KMS-11 (cell line): ENCODE measurements around the gene RXFP1.

Source experiments
- H2AFZ ChIP-seq: fragments of 200-600 bp; sonication (generic); 2 replicates; pipeline ENCODE4 v1.6.1; 2016; ENCODE audit warnings: antibody characterized with exemption, mixed run types, low read depth
- H3K27ac ChIP-seq: fragments of 200-600 bp; sonication (generic); 2 replicates; pipeline ENCODE4 v1.6.1; 2016; ENCODE audit warnings: mild to moderate bottlenecking, mixed run types
- H3K27me3 ChIP-seq: fragments of 200-600 bp; sonication (generic); 2 replicates; pipeline ENCODE4 v1.6.1; 2017; ENCODE audit warnings: mild to moderate bottlenecking, low read depth, mixed run types, moderate library complexity; ENCODE audit not compliant: insufficient read depth
- H3K36me3 ChIP-seq: fragments of 200-600 bp; sonication (generic); 2 replicates; pipeline ENCODE4 v1.6.1; 2017; ENCODE audit warnings: mild to moderate bottlenecking, mixed run types; ENCODE audit not compliant: insufficient read depth
- H3K4me1 ChIP-seq: fragments of 200-600 bp; sonication (generic); 2 replicates; pipeline ENCODE4 v1.6.1; 2016; ENCODE audit warnings: mild to moderate bottlenecking, low read depth, mixed run types; ENCODE audit not compliant: poor library complexity, severe bottlenecking
- H3K4me2 ChIP-seq: fragments of 200-600 bp; sonication (generic); 2 replicates; pipeline ENCODE4 v1.7.0; 2016; ENCODE audit warnings: mild to moderate bottlenecking, mixed run types
- H3K4me3 ChIP-seq: fragments of 200-600 bp; sonication (generic); IDR thresholded peaks from 2 replicates; pipeline ENCODE4 v1.6.1; 2017; ENCODE audit warnings: low read depth, low read length, mixed read lengths; ENCODE audit not compliant: insufficient read depth
- H3K79me2 ChIP-seq: fragments of 200-600 bp; sonication (generic); 2 replicates; pipeline ENCODE4 v1.6.1; 2016; ENCODE audit warnings: low read depth, mixed run types; ENCODE audit not compliant: insufficient read depth
- H3K9ac ChIP-seq: fragments of 200-600 bp; sonication (generic); 2 replicates; pipeline ENCODE4 v1.6.1; 2016; ENCODE audit warnings: mild to moderate bottlenecking, mixed run types
- H4K20me1 ChIP-seq: fragments of 200-600 bp; sonication (generic); 2 replicates; pipeline ENCODE4 v1.6.1; 2016; ENCODE audit warnings: mild to moderate bottlenecking, mixed run types; ENCODE audit not compliant: insufficient read depth
- TF ChIP-seq, protein P1 (sequence below): fragments of 200-600 bp; sonication (generic); conservative IDR thresholded peaks from 2 replicates; pipeline ENCODE4 v1.6.1; 2017; ENCODE audit warnings: low read depth, mild to moderate bottlenecking, antibody characterized with exemption, low read length, moderate library complexity, mixed read lengths

Gene RXFP1

DNA sequence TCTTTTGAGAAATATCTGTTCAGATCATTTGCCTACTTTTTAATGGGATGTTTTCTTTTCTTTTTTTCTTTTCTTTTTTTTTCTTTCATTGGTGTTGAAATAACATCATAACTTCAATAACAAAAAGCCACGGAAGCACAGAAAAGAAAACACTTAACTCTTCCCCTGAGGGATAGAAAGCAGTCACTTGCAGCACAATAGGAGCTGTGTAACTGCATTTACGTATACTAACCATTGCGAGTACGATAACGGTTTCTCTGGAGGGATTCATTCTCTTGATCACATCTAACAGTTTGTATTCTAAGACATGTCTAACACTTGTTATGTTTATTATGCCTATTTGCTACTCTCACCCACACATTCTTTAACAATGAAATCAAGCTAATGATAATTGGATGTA lies 122.7 kb downstream of the RXFP1 start:
- no peaks in the 10 kb centered on the region for H3K4me1 ChIP-seq
- H3K9ac ChIP-seq: no peak overlapping the region
- TF ChIP-seq, protein P1, sequence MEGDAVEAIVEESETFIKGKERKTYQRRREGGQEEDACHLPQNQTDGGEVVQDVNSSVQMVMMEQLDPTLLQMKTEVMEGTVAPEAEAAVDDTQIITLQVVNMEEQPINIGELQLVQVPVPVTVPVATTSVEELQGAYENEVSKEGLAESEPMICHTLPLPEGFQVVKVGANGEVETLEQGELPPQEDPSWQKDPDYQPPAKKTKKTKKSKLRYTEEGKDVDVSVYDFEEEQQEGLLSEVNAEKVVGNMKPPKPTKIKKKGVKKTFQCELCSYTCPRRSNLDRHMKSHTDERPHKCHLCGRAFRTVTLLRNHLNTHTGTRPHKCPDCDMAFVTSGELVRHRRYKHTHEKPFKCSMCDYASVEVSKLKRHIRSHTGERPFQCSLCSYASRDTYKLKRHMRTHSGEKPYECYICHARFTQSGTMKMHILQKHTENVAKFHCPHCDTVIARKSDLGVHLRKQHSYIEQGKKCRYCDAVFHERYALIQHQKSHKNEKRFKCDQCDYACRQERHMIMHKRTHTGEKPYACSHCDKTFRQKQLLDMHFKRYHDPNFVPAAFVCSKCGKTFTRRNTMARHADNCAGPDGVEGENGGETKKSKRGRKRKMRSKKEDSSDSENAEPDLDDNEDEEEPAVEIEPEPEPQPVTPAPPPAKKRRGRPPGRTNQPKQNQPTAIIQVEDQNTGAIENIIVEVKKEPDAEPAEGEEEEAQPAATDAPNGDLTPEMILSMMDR: no peak
- no peak overlapping the region for H3K4me3 ChIP-seq
- no peaks in the 10 kb centered on the region for H4K20me1 ChIP-seq
- no peak overlapping the region for H2AFZ ChIP-seq
- no peak overlapping the region for H3K27ac ChIP-seq
- H3K4me2 ChIP-seq: no peak overlapping the region
- no peaks in the 10 kb centered on the region for H3K79me2 ChIP-seq
- H3K27me3 ChIP-seq: no peaks in the 10 kb centered on the region
- H3K36me3 ChIP-seq: no peaks in the 10 kb centered on the region

DNA sequence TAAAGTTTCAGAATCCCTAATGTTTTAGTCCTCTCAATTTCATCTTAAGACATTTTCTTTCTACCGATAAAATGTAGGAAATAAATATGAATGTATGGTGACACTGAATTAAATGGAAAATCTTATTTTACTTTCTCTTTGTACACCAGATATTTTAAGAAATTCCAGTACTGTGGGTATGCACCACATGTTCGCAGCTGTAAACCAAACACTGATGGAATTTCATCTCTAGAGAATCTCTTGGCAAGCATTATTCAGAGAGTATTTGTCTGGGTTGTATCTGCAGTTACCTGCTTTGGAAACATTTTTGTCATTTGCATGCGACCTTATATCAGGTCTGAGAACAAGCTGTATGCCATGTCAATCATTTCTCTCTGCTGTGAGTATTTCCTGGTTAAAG lies 123.1 kb downstream of the RXFP1 start:
- no peak overlapping the region for H2AFZ ChIP-seq
- no peaks in the 10 kb centered on the region for H3K36me3 ChIP-seq
- no peak overlapping the region for H3K4me3 ChIP-seq
- H4K20me1 ChIP-seq: no peaks in the 10 kb centered on the region
- H3K27ac ChIP-seq: no peak overlapping the region
- H3K4me1 ChIP-seq: no peaks in the 10 kb centered on the region
- H3K4me2 ChIP-seq: no peak overlapping the region
- no peaks in the 10 kb centered on the region for H3K27me3 ChIP-seq
- no peaks in the 10 kb centered on the region for H3K79me2 ChIP-seq
- H3K9ac ChIP-seq: no peak overlapping the region
- TF ChIP-seq, protein P1: no peak

DNA sequence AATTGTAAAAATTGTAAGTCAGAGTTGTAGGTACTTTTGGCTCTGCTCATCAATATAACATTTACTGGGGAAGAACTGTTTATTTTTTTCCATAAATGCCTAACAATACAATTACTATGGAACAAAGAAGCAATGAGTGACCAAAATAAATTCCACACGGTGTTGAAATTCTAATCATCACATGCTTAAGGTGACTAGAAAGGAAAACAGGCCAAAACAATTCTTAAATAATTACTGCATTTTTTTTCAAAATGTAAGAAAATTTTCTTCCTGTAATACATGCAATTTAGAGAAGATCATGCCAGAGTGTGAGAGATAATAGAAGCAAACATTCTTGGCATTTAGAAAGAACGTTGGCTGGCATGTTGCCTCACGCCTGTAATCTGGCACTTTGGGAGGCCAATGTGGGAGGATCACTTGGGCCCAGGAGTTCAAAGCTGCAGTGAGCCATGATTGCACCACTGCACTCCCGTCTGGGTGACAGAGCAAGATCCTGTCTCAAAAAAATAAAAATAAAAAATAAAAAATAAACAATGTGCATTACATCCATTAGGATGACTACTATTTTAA lies 127.5 kb downstream of the RXFP1 start:
- H3K9ac ChIP-seq: no peak overlapping the region
- no peaks in the 10 kb centered on the region for H3K27me3 ChIP-seq
- H3K27ac ChIP-seq: no peak overlapping the region
- no peaks in the 10 kb centered on the region for H3K79me2 ChIP-seq
- TF ChIP-seq, protein P1: no peak
- no peak overlapping the region for H3K4me2 ChIP-seq
- no peaks in the 10 kb centered on the region for H3K36me3 ChIP-seq
- H2AFZ ChIP-seq: no peak overlapping the region
- H4K20me1 ChIP-seq: no peaks in the 10 kb centered on the region
- no peak overlapping the region for H3K4me3 ChIP-seq
- H3K4me1 ChIP-seq: no peaks in the 10 kb centered on the region

DNA sequence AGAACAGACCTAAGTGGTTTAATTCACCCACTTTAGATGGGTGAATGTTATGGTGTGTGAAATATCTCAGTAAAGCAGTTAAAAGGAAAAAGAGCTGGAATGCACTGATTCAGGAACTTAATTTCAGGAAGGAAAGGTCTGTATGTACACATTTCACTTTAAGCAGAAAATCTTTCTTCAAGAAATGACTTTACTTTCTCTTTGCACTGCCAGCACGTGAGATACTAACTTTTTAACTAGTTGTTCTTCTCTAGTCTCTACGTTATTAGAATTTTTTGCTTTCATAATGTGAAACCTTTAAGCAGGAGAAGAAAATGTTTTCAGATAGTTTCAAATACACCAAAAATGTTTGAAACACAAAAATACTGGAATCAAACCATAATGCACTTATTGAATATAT lies 131.2 kb downstream of the RXFP1 start:
- Histone ChIP-seq H3K9ac (no peak overlapping the region), H3K4me2 (no peak overlapping the region), H3K36me3 (no peaks in the 10 kb centered on the region), H3K79me2 (no peaks in the 10 kb centered on the region), H3K27me3 (no peaks in the 10 kb centered on the region), H3K27ac (no peak overlapping the region), H4K20me1 (no peaks in the 10 kb centered on the region), H3K4me1 (no peaks in the 10 kb centered on the region), H3K4me3 (no peak overlapping the region), H2AFZ (peak overlapping the region; percentile 5; the same call in 1 of the 2 replicates)
- TF ChIP-seq, protein P1: no peak
